Mesothelial cell of epicardium (in vitro differentiated cells): ENCODE data around the gene PATE1. TPM values are rescaled to one million over a fixed set of nuclear protein-coding genes. Genes with fewer than 3 reads are reported as not detected.

Source experiments
- DNase-seq, 2 experiments: peaks; one replicate each; pipeline ENCODE4 v3.0.0; 2021; ENCODE audit warnings: low spot score in 2 of 2; ENCODE audit not compliant: unreplicated experiment in 2 of 2
- H3K27ac Mint-ChIP-seq: 2 replicates; pipeline ENCODE4 v1.8.0; 2021; ENCODE audit warnings: mixed read lengths
- H3K27me3 Mint-ChIP-seq: 2 replicates; pipeline ENCODE4 v1.8.0; 2021; ENCODE audit warnings: low read depth, mixed read lengths
- H3K36me3 Mint-ChIP-seq: 2 replicates; pipeline ENCODE4 v1.8.0; 2021; ENCODE audit warnings: mixed read lengths
- H3K4me1 Mint-ChIP-seq: 2 replicates; pipeline ENCODE4 v1.8.0; 2021; ENCODE audit warnings: mixed read lengths
- H3K4me3 Mint-ChIP-seq: 2 replicates; pipeline ENCODE4 v1.8.0; 2021; ENCODE audit warnings: mild to moderate bottlenecking, moderate library complexity, mixed read lengths
- H3K9me3 Mint-ChIP-seq: 2 replicates; pipeline ENCODE4 v1.8.0; 2021; ENCODE audit warnings: mixed read lengths
- total RNA-seq: library from RNA; stranded (reverse); gene quantifications from 3 replicates; pipeline ENCODE4 v1.2.1, GENCODE V29; 2021
- TF ChIP-seq, protein P1 (sequence below): fragments of 200-600 bp; sonication (generic); IDR thresholded peaks from one replicate; pipeline ENCODE4 v1.5.0; 2021; ENCODE audit warnings: antibody characterized with exemption; ENCODE audit not compliant: unreplicated experiment

PATE1 gene
- total RNA-seq, 1 donor from 2014 or later, result not detected

DNA sequence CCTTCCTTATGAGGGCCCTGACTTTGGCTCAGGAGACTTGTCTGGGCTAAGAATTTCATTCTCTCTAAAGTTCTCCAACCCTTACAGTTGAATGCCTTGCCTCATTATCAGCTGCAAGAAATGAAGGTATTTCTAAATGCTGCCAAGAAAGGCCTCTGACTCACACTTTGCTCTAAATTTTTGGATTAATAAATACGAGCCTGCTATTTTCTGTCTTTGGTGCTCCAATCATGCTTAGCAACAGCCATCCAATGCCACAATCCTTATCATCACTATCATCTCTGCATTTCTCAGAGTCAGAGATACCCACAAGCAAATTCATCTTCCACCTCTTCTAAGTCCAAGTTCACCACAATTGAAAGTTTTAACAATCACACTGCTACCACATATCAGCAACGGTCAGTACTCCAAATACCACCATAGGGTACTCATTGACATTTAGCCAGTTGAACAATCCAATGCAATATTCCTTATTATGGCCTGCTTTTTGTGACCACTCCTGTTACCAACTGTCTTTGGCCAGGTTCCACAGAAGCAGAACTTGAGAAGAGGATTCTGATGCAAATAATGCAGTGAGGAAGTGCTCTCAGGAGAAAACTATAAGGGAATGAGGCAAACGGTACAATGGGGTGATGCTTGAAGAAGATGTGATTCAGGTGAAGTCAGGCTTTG is 26.9 kb downstream of the PATE1 start:
- H3K9me3 Mint-ChIP-seq, result no peaks in the 10 kb centered on the region
- no peaks in the 10 kb centered on the region for H3K36me3 Mint-ChIP-seq
- H3K27ac Mint-ChIP-seq, result no peak overlapping the region
- no peak for DNase-seq
- peaks cover 4% of the 10 kb centered on the region for H3K4me1 Mint-ChIP-seq
- peaks cover 42% of the 10 kb centered on the region for H3K27me3 Mint-ChIP-seq
- no peak overlapping the region for H3K4me3 Mint-ChIP-seq
- TF ChIP-seq, protein P1, sequence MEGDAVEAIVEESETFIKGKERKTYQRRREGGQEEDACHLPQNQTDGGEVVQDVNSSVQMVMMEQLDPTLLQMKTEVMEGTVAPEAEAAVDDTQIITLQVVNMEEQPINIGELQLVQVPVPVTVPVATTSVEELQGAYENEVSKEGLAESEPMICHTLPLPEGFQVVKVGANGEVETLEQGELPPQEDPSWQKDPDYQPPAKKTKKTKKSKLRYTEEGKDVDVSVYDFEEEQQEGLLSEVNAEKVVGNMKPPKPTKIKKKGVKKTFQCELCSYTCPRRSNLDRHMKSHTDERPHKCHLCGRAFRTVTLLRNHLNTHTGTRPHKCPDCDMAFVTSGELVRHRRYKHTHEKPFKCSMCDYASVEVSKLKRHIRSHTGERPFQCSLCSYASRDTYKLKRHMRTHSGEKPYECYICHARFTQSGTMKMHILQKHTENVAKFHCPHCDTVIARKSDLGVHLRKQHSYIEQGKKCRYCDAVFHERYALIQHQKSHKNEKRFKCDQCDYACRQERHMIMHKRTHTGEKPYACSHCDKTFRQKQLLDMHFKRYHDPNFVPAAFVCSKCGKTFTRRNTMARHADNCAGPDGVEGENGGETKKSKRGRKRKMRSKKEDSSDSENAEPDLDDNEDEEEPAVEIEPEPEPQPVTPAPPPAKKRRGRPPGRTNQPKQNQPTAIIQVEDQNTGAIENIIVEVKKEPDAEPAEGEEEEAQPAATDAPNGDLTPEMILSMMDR, result no peak

DNA sequence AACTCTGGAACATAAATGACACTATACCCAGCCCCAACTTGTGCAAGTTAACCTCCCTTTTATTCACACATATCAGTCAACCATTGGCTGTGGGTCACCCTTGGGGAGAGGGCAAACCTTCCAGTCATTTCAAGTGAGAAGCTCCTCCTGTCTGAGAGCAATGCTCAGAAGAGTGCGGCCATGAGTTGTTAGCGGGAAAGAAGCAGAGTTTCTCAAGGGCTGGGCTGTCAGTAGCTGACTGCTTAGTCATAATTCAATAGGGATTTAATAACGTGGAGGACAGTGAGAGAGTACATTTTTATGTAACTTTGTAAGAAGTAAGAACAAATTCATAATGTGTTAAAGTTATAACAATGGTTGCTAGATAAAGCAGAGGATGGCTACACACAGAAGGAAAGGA is 27.4 kb downstream of the PATE1 start:
- H3K27ac Mint-ChIP-seq, result no peak overlapping the region
- no peak overlapping the region for H3K4me3 Mint-ChIP-seq
- DNase-seq, result no peak

GRCh38 chr11:125777309-125777708 is 31.2 kb downstream of the PATE1 start:
- no peak overlapping the region for H3K4me3 Mint-ChIP-seq
- peaks cover 25% of the 10 kb centered on the region for H3K27me3 Mint-ChIP-seq
- no peaks in the 10 kb centered on the region for H3K36me3 Mint-ChIP-seq
- peaks cover 4% of the 10 kb centered on the region for H3K9me3 Mint-ChIP-seq
- H3K4me1 Mint-ChIP-seq, result peaks cover 4% of the 10 kb centered on the region
- TF ChIP-seq, protein P1, result no peak
- no peak for DNase-seq
- no peak overlapping the region for H3K27ac Mint-ChIP-seq

More for the DNA sequence above, 27.4 kb downstream of the PATE1 start:
- TF ChIP-seq, protein P1, result no peak
- H3K4me1 Mint-ChIP-seq, result peaks cover 4% of the 10 kb centered on the region
- peaks cover 37% of the 10 kb centered on the region for H3K27me3 Mint-ChIP-seq
- no peaks in the 10 kb centered on the region for H3K36me3 Mint-ChIP-seq
- no peaks in the 10 kb centered on the region for H3K9me3 Mint-ChIP-seq

- Mint-ChIP-seq H3K36me3 (no peaks in the 10 kb centered on the region), H3K27me3 (peaks cover 25% of the 10 kb centered on the region), H3K4me1 (peaks cover 4% of the 10 kb centered on the region), H3K9me3 (peaks cover 4% of the 10 kb centered on the region), H3K4me3 (no peak within 1 kb of the TSS), H3K27ac (no peak within 1 kb of the TSS)
- TF ChIP-seq, protein P1, result no peak
- no peak for DNase-seq
These were observed 32.6 kb downstream of the PATE1 start, which contains the start of gene PATE2 for GRCh38 chr11:125778728-125779127. PATE2 (minus strand) TSS chr11:125778828; CDS start chr11:125778773, 55 bp downstream.

GRCh38 chr11:125784678-125785077 is 38.6 kb downstream of the PATE1 start:
- Mint-ChIP-seq H3K27ac (no peak overlapping the region), H3K4me3 (no peak overlapping the region), H3K9me3 (peaks cover 4% of the 10 kb centered on the region), H3K27me3 (peaks cover 31% of the 10 kb centered on the region), H3K36me3 (no peaks in the 10 kb centered on the region), H3K4me1 (no peaks in the 10 kb centered on the region)
- DNase-seq, result no peak
- TF ChIP-seq, protein P1, result no peak
